HuH-7.5 (cell line): Measurements from ENCODE around the gene RSPH9.

Experiments used
- DNase-seq: peaks from one replicate; pipeline ENCODE4 v3.0.0; 2011; ENCODE audit warnings: low spot score

Gene RSPH9

GRCh38 chr6:43710576-43710975 lies 65.7 kb downstream of the RSPH9 start:
- no peak for DNase-seq

DNA sequence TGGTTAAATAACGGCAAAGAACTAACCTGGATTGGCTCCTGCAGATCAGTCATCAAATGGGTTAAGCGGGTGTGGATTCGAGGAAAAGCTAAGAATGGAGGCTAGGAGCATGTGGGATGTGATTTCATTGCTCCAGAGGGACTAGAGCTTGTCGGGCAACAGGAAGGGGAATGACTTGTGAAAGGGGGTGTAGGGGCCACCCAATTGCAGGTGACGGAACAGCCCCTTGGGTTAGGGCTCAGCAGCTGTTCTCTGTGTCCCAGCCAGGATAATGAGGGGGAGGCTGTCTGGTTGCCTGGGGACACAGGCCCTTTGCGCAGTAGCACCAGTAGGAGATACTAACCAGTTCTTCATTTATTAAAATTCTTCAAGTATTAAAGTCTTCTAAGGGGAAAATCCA lies 67.7 kb downstream of the RSPH9 start:
- DNase-seq, result no peak

GRCh38 chr6:43713643-43714310 lies 68.9 kb downstream of the RSPH9 start:
- DNase-seq, result no peak

- no peak for DNase-seq
Measured at GRCh38 chr6:43714311-43715055, 69.6 kb downstream of the RSPH9 start.

- DNase-seq, result no peak
Measured at GRCh38 chr6:43715056-43715788, 70.4 kb downstream of the RSPH9 start.

DNA sequence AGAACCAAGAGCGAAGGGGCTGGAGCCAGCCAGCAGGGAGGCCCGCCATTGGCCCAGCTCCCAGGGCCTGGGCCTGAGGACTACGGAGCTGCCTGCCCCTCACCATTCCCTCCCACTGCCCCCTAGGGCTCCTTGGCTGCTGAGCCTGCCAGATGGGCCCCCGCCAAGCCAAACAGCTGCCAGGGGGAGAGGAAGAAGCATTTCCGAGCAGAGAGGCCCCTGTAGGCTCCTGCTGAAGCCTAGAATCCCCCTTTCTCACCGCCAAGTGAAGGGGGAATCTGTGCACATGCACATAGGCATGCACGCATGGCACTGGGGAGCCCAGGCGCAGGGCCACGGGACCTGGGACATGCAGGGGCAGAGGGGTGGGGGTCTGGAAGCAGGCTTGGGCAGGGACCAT lies 71.3 kb downstream of the RSPH9 start:
- DNase-seq, result no peak

GRCh38 chr6:43717389-43717788 lies 72.6 kb downstream of the RSPH9 start:
- DNase-seq, result no peak

- DNase-seq, result no peak
Measured at GRCh38 chr6:43717822-43718221, 73.0 kb downstream of the RSPH9 start.

GRCh38 chr6:43718387-43719105 lies 73.7 kb downstream of the RSPH9 start:
- no peak for DNase-seq

- DNase-seq, result no peak
Measured at GRCh38 chr6:43719511-43719910, 74.7 kb downstream of the RSPH9 start.

GRCh38 chr6:43720999-43721398 lies 76.2 kb downstream of the RSPH9 start:
- no peak for DNase-seq
